Tibial nerve (tissue), 4 donors: ENCODE results near the gene MAGT1. TPM values are rescaled to one million over a fixed set of nuclear protein-coding genes. Genes with fewer than 3 reads are reported as not detected.

Experiments used
- small RNA-seq: library from RNA; depleted of rRNA; stranded (forward); fragments of <200 nt; gene quantifications from one replicate; pipeline ENCODE3, GENCODE V24; 2016
- total RNA-seq, 4 donors: library from RNA; depleted of rRNA; stranded (reverse); fragments of >200 nt; gene quantifications; one replicate each; pipeline ENCODE4 v1.1.0, GENCODE V29; 2016

The MAGT1 gene
- total RNA-seq, 4 donors from 2014 or later = 52.7 to 59.0 (median 56.2) TPM

Small RNA genes lying within 50 kb of the gene (small RNA-seq; reads per million reads assigned to genes)
- gene RN7SL460P (not detected), gene RNU6-854P (not detected)

Other genes starting within 250 kb of the MAGT1 start
- 10 to 100 TPM; 78.1 to 96.4 (median 89.6) TPM for gene ATRX, start 109.2 kb downstream of the MAGT1 start, total RNA-seq
- 100 to 1,000 TPM; 192 to 319 (median 226) TPM for gene COX7B, start 4.0 kb upstream of the MAGT1 start, total RNA-seq
- gene ATP7A, start 15.3 kb upstream of the MAGT1 start, total RNA-seq = 10 to 100 TPM in 2 of 4 donors, 1 to 10 TPM in 2; 9.4 to 12.7 (median 10.4) TPM
- not detected for gene PGAM4, start 74.2 kb upstream of the MAGT1 start, total RNA-seq
- gene PGK1, start 208.8 kb upstream of the MAGT1 start, total RNA-seq = 100 to 1,000 TPM; 103 to 183 (median 152) TPM
- 10 to 100 TPM; 15.3 to 27.8 (median 19.4) TPM for gene TAF9B, start 244.2 kb upstream of the MAGT1 start, total RNA-seq